Measurements from ENCODE around the gene BLID. TPM values are rescaled to one million over a fixed set of nuclear protein-coding genes. Genes with fewer than 3 reads are reported as not detected.

BLID gene
- total RNA-seq, 1 donor from 2014 or later, result not detected

Small RNA genes within 50 kb of the gene (microRNA-seq; reads per million reads assigned to microRNA genes)
- gene MIR100 (ENCODE audit: borderline number of aligned reads) (18,147 reads per million, percentile 95 among the genes with 10 or more reads in this experiment), gene MIR125B1 (ENCODE audit: borderline number of aligned reads) (209 reads per million, percentile 53 among the genes with 10 or more reads in this experiment), gene MIRLET7A2 (ENCODE audit: borderline number of aligned reads) (143 reads per million, percentile 44 among the genes with 10 or more reads in this experiment)
